Vagina (tissue), 2 donors: Measurements from ENCODE around the gene TRPC4. TPM values are rescaled to one million over a fixed set of nuclear protein-coding genes. Genes with fewer than 3 reads are reported as not detected.

Experiments used
- DNase-seq, 2 donors: peaks; one replicate each; pipeline ENCODE4 v3.0.0-alpha.2; 2017; ENCODE audit errors: extremely low spot score in 2 of 2
- H3K27ac ChIP-seq: fragments of 200-600 bp; sonication (generic); one replicate; pipeline ENCODE4 v1.5.1; 2019
- H3K27me3 ChIP-seq: fragments of 200-600 bp; sonication (generic); one replicate; pipeline ENCODE4 v1.5.1; 2019
- H3K36me3 ChIP-seq, 2 donors: fragments of 200-600 bp; sonication (generic); one replicate each; pipeline ENCODE4 v1.5.1; 2017 to 2019
- H3K4me1 ChIP-seq: fragments of 200-600 bp; sonication (generic); one replicate; pipeline ENCODE4 v1.5.1; 2019
- H3K4me3 ChIP-seq, 2 donors: fragments of 200-600 bp; sonication (generic); 1 replicate in 1 of 2; 2 replicates in 1 of 2; pipeline ENCODE4 v1.5.1; 2016 to 2019
- H3K9me3 ChIP-seq: fragments of 200-600 bp; sonication (generic); one replicate; pipeline ENCODE4 v1.5.1; 2019
- POLR2A ChIP-seq, 2 donors: fragments of 450-650 bp; IDR thresholded peaks; one replicate each; pipeline ENCODE4 v1.6.1; 2017; ENCODE audit warnings: antibody characterized with exemption in 2 of 2, mild to moderate bottlenecking in 2 of 2, moderate library complexity in 2 of 2
- POLR2AphosphoS5 ChIP-seq, 2 donors: sonication (generic); formaldehyde crosslinking; IDR thresholded peaks; one replicate each; pipeline ENCODE4 v1.9.0; 2017; ENCODE audit warnings: antibody characterized with exemption in 2 of 2, mild to moderate bottlenecking in 2 of 2, low read depth in 1 of 2; ENCODE audit not compliant: insufficient read depth in 1 of 2
- intact Hi-C: fragments of 100-400 bp; cut with DNase I; formaldehyde crosslinking; loops from one replicate; pipeline ENCODE4 v1.15.1; 2023
- total RNA-seq: library from RNA; depleted of rRNA; stranded (reverse); fragments of >200 nt; gene quantifications from one replicate; pipeline ENCODE4 v1.2.3, GENCODE V29; 2016
- TF ChIP-seq, protein P1 (sequence below), 3 experiments: fragments of 450-650 bp in 2 of 3; fragments of 200-600 bp in 1 of 3; sonication (generic) in 1 of 3; IDR thresholded peaks; one replicate each; pipeline ENCODE4 v1.5.1; 2017 to 2019; ENCODE audit warnings: antibody characterized with exemption in 3 of 3, mild to moderate bottlenecking in 2 of 3, moderate library complexity in 2 of 3

Gene TRPC4
- total RNA-seq, 1 donor from 2014 or later = 8.3 TPM

DNA sequence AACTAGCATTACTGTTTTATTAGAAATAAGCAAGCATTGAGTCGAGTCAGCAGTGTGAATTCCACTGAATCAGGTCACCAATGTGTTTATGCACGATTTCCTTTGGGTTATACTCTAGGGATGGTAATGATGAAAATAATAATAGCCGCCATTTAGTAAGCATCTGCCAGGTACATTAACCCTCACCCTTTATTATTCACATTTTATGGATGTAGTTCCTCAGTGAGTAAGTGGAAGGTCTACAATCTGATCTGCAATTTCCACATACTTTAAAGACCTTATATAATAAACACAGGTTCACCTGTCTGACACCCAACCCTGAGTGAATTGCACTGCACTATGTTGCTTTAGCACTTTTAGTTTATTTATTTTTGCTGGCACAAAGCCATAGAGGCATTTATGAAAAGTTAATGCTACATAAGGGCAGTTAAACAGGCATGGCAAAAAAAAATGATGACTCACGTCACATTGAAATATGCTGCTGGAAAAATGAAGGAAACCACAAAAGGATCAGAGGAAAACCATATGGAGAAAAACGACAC lies 122.4 kb downstream of the TRPC4 start:
- no peak for DNase-seq
- Histone ChIP-seq H3K9me3 (no peaks in the 10 kb centered on the region), H3K27ac (no peak overlapping the region), H3K36me3 (no peaks in the 10 kb centered on the region), H3K27me3 (no peaks in the 10 kb centered on the region), H3K4me1 (no peaks in the 10 kb centered on the region), H3K4me3 (no peak overlapping the region)
- intact Hi-C loops = no loop called here
- no peak for TF ChIP-seq POLR2A (IDR thresholded peaks at IDR 0.05)
- TF ChIP-seq, protein P1, sequence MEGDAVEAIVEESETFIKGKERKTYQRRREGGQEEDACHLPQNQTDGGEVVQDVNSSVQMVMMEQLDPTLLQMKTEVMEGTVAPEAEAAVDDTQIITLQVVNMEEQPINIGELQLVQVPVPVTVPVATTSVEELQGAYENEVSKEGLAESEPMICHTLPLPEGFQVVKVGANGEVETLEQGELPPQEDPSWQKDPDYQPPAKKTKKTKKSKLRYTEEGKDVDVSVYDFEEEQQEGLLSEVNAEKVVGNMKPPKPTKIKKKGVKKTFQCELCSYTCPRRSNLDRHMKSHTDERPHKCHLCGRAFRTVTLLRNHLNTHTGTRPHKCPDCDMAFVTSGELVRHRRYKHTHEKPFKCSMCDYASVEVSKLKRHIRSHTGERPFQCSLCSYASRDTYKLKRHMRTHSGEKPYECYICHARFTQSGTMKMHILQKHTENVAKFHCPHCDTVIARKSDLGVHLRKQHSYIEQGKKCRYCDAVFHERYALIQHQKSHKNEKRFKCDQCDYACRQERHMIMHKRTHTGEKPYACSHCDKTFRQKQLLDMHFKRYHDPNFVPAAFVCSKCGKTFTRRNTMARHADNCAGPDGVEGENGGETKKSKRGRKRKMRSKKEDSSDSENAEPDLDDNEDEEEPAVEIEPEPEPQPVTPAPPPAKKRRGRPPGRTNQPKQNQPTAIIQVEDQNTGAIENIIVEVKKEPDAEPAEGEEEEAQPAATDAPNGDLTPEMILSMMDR (IDR thresholded peaks at IDR 0.05) = no peak
- no peak for TF ChIP-seq POLR2AphosphoS5 (IDR thresholded peaks at IDR 0.05; ENCODE audit: insufficient read depth in 1 of 2, low read depth in 1 of 2)

DNA sequence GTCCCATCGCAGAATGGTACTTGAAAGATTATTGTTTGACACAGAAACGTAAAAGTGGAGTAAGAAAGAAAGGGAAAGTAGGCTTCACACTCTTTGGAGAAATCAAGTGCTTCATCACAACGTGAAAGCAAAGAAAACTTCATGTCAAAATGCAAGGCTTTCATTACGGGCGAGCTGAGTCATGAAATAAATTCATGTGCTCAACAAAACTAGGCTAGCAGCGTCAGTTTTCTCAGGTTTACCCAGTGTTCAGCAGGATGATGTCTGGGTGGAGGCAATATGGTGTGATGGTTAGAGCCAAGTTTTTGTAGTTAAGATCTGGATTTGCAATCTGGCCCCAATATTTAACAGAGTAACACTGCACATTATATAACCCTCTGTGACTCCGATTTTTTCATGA lies 128.0 kb downstream of the TRPC4 start:
- H3K9me3 ChIP-seq = no peaks in the 10 kb centered on the region
- no peaks in the 10 kb centered on the region for H3K27me3 ChIP-seq
- no peak overlapping the region for H3K27ac ChIP-seq
- H3K4me1 ChIP-seq = no peaks in the 10 kb centered on the region
- no peak overlapping the region for H3K4me3 ChIP-seq
- H3K36me3 ChIP-seq = no peaks in the 10 kb centered on the region
- no peak for TF ChIP-seq POLR2AphosphoS5 (IDR thresholded peaks at IDR 0.05; ENCODE audit: insufficient read depth in 1 of 2, low read depth in 1 of 2)
- TF ChIP-seq POLR2A (IDR thresholded peaks at IDR 0.05) = no peak
- TF ChIP-seq, protein P1 (IDR thresholded peaks at IDR 0.05) = no peak
- no peak for DNase-seq
- intact Hi-C loops = no loop called here

DNA sequence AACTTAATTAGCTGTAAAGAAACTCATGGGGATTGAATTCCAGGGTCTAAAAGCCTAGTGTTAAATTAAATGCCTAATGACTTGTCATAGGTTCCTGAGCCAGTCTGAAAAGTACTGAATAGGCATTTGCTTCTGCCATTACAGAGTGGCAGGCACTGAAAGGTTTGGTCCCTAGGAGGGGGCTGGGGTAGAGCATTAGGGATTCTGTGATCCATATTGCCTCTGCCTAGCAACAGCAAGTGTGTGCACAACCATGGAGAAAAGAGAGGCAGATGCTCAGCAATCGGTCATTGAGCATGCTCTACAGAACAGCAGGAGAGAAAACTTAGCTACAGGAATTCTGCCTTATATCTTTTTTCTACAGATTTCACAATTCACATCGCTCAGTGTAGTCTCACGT lies 133.5 kb downstream of the TRPC4 start:
- Histone ChIP-seq H3K4me1 (no peaks in the 10 kb centered on the region), H3K36me3 (no peaks in the 10 kb centered on the region), H3K27ac (no peak overlapping the region), H3K9me3 (no peaks in the 10 kb centered on the region), H3K27me3 (no peaks in the 10 kb centered on the region), H3K4me3 (no peak overlapping the region)
- DNase-seq = no peak
- intact Hi-C loops = no loop called here
- TF ChIP-seq, protein P1 (IDR thresholded peaks at IDR 0.05) = no peak
- TF ChIP-seq POLR2AphosphoS5 (IDR thresholded peaks at IDR 0.05; ENCODE audit: insufficient read depth in 1 of 2, low read depth in 1 of 2) (no peak), POLR2A (IDR thresholded peaks at IDR 0.05) (no peak)

DNA sequence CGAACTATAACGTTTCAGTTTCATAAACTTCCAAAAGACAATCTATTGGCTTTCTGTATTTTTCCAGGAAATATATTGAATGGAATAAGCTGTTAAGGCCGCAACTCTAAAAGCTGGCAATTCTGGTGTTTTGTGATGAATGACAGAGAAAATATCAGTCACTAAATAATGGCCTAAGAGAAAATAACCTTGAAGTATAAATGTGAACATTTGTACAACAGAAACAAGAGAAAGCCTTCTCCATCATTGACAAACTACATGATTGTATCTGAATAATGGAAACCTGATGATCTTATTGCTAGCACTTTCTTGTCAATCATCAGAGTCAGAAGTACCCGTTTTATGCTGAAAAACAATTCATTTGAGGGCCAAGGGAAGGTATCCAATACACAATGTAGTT lies 134.3 kb downstream of the TRPC4 start:
- Histone ChIP-seq H3K4me1 (no peaks in the 10 kb centered on the region), H3K9me3 (no peaks in the 10 kb centered on the region), H3K27ac (no peak overlapping the region), H3K36me3 (no peaks in the 10 kb centered on the region), H3K27me3 (no peaks in the 10 kb centered on the region), H3K4me3 (no peak overlapping the region)
- no peak for DNase-seq
- intact Hi-C loops = no loop called here
- TF ChIP-seq POLR2A (IDR thresholded peaks at IDR 0.05) (no peak), POLR2AphosphoS5 (IDR thresholded peaks at IDR 0.05; ENCODE audit: insufficient read depth in 1 of 2, low read depth in 1 of 2) (no peak)
- TF ChIP-seq, protein P1 (IDR thresholded peaks at IDR 0.05) = no peak

DNA sequence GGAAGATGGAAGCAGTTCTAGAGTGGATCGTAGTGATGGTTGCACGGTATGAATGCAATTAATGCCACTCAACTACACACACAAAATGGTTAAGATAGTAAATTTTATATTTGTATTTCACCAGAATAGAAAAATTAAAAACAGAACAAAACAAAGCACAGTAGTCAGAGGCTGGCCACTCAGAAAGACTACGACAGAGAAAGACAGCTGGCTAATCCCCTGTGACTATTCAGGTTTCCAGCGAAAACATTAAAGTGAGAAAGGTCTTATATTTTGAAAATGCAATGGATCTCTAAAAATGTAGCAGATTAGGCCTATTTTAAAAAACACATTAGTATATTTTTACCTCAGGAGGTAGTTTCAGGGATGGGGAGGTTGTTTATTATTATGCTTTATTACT lies 139.7 kb downstream of the TRPC4 start:
- intact Hi-C loops = no loop called here
- Histone ChIP-seq H3K27ac (no peak overlapping the region), H3K4me3 (no peak overlapping the region)

More for the DNA sequence above, 139.7 kb downstream of the TRPC4 start:
- TF ChIP-seq, protein P1 (IDR thresholded peaks at IDR 0.05) = no peak
- TF ChIP-seq POLR2AphosphoS5 (IDR thresholded peaks at IDR 0.05; ENCODE audit: insufficient read depth in 1 of 2, low read depth in 1 of 2) (no peak), POLR2A (IDR thresholded peaks at IDR 0.05) (no peak)
- no peak for DNase-seq
- H3K9me3 ChIP-seq = no peaks in the 10 kb centered on the region
- H3K27me3 ChIP-seq = no peaks in the 10 kb centered on the region
- no peaks in the 10 kb centered on the region for H3K4me1 ChIP-seq
- no peaks in the 10 kb centered on the region for H3K36me3 ChIP-seq
